GM18499 (cell line): ENCODE data around the gene TPT1.
"Not testable (repeated sequence)": the region's sequence is repeated elsewhere in the genome, so short reads cannot be mapped to it uniquely, and the experiment has no call there.

ENCODE experiments used
- ATAC-seq: cut with Tn5 transposase; IDR thresholded peaks from one replicate; pipeline ENCODE4 v1.9.1; 2021; ENCODE audit warnings: moderate number of reproducible peaks; ENCODE audit not compliant: insufficient read depth, unreplicated experiment

Gene TPT1

GRCh38 chr13:45341034-45341798, at the start of gene TPT1:
Gene TPT1 (minus strand): TSS chr13:45341183. CDS start chr13:45341069, 114 bp downstream.
- ATAC-seq, result peak; percentile 57

DNA sequence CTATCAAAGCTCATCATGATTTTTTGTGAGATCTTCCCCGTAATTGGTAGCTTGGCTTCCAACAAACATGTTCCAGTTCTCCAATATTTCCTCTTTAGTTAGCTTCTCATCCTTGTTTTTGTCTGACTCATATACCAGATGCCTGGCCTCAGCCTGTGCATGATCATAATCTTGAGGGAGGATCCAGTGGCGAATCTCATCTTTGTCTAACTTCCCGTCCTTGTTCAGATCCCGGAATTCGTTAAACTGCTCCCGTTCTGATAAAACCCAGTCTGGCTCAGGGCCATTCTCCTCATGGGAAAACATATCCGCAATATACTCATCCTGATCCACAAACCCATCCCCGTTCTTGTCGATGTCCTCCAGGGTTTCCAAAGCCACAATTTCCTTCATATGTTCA, 49.4 kb upstream of the TPT1 start:
- ATAC-seq, result not testable (repeated sequence)

GRCh38 chr13:45388664-45389063, 47.7 kb upstream of the TPT1 start:
- ATAC-seq, result no peak

DNA sequence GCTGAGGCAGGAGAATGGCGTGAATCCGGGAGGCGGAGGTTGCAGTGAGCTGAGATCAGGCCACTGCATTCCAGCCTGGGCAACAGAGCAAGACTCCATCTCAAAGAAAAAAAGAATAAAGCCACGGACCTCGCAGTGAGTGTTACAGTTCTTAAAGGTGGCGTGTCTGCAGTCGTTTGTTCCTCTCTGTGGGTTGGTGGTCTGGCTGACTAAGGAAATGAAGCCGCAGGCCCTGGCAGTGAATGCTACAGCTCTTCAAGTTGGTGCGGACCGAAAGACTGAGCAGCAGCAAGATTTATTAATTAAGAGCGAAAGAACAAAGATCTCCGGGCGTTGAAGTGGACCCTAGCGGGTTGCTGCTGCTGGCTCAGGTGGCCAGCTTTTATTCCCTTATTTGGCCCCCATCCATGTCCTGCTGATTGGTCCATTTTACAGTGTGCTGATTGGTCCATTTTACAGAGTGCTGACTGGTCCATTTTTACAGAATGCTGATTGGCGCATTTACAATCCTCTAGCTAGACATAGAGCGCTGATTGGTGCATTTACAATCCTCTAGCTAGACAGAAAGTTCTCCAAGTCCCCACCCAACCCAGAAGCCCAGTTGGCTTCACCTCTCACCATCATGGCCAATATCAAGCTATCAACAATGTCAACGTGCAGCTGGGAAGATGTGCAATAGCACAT, 46.1 kb upstream of the TPT1 start:
- ATAC-seq, result not testable (repeated sequence)

DNA sequence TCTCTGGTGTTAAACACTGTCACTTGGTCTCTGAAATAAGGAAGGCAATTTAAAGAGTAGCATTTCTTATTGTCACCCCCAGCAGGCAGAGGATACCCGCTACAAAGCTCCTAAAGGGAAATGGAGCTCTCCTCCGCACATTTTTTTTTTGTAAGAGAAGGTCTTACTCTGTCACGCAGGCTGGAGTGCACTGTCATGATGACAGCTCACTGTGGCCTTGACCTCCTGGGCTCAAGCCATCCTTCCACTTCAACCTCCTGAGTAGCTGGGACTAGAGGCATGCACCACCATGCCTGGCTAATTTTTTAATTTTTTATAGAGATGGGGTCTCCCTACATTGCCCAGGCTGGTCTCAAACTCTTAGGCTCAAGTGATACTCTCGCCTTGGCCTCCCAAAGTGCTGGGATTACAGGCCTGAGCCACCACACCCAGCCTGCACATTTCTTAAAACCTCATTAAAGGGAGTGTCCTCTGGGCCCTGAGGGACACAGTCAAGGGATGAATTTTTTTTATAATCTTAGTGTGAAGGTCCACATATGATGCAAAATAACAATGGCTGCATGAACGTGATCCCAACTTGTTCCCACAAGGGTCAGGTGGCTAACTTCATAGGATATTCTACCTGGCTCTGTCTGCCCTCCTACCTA, 45.0 kb upstream of the TPT1 start:
- no peak for ATAC-seq

DNA sequence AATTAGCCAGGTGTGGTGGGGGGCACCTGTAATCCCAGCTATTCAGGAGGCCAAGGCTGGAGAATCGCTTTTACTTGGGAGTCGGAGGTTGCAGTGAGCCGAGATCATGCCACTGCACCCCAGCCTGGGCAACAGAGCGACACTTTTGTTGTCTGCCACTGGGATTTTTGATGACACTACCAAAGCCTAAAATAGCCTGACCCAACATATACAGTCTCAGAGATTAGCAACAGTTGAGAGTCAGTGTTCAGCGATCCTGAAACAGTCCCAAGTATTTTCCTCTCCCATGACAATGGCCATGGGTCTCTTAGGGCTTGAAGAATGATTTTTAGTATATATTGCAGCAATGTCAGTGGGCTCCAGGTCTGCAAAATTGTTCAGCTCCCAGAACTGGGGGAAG, 44.3 kb upstream of the TPT1 start:
- no peak for ATAC-seq

DNA sequence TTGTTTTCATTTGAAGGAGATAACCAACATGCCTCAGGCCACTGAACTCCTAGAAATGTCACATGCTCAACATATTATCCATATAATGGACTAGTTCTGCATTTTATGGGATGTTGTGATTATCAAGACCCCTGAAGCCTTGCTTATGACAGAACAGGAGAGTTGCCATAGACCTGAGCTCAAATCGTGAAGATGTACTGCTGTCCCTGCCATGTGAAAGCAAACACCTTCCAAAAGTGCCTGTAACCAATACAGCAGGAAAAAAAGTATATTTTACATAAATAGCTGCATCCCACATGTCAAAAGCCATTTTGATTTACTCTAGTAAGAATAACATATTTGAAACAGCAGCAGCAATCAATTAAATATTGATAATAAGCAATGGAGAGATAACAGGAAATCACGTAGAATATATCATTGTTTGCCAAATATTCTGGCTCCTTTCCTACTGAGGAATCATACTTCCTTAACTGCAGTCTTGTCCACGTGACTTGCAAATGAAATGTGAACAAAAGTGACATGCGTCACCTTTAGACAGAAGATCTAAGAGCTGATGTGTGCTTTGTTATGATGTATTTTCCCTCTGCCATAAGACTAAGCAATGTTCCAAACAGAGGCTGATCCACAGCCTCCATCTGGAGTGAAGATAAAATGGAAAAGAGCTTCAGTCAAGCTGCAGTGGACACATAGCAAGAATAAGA, 43.6 kb upstream of the TPT1 start:
- no peak for ATAC-seq

DNA sequence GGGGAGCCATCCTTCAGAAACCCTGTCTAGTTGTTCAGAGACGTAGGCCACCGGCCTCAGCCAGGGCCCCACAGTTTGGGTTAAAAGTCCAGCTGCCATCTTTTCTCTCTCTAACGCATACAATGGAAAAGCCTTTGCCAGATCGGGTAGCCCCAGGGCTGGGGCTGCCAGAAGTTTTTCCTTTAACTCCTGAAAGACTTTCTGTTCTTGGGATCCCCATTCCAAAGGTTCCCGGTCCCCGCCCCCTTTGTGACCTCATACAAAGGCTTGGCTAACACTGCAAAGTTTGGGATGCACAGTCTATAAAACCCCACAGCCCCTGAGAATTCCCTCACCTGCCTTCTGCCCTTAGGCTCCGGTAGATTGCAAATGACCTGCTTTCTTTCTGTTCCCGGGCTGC, 41.8 kb upstream of the TPT1 start:
- not testable (repeated sequence) for ATAC-seq

DNA sequence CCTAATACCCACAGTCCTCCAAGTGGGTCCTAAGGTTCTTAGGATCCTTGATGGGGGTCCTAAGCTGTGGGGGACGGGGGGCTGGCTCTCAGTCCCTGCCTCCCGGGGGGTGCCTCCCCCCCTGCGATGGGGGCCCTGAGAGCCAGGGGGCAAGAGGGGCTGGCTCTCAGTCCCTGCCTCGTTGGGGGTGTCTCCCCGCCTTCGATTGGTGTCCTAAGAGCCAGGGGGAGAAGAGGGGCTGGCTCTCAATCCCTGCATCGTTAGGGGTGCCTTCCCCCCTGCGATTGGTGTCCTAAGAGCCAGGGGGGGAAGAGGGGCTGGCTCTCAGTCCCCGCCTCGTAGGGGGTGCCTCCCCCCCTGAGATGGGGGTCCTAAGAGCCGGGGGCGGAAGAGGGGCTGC, 40.2 kb upstream of the TPT1 start:
- no peak for ATAC-seq

- ATAC-seq, result not testable (repeated sequence)
Measured at GRCh38 chr13:45380708-45381107, 39.7 kb upstream of the TPT1 start.

DNA sequence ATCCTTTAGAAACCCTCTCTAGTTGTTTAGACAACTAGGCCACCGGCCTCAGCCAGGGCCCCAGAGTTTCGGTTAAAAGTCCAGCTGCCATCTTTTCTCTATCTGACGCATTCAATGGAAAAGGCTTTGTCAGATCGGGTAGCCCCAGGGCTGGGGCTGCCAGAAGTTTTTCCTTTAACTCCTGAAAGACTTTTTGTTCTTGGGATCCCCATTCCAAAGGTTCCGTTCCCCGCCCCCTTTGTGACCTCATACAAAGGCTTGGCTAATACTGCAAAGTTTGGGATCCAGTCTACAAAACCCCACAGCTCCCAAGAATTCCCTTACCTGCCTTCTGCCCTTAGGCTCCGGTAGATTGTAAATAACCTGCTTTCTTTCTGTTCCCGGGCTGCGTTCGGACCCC, 38.5 kb upstream of the TPT1 start:
- not testable (repeated sequence) for ATAC-seq

DNA sequence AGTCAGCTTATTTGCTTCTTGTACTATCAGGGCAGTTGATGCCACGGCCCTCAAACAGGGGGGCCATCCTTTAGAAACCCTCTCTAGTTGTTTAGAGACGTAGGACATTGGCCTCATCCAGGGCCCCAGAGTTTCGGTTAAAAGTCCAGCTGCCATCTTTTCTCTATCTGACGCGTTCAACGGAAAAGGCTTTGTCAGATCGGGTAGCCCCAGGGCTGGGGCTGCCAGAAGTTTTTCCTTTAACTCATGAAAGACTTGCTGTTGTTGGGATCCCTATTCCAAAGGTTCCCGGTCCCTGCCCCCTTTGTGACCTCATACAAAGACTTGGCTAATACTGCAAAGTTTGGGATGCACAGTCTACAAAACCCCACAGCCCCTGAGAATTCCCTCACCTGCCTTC, 37.8 kb upstream of the TPT1 start:
- not testable (repeated sequence) for ATAC-seq

- not testable (repeated sequence) for ATAC-seq
Measured at GRCh38 chr13:45377314-45377713, 36.3 kb upstream of the TPT1 start.

DNA sequence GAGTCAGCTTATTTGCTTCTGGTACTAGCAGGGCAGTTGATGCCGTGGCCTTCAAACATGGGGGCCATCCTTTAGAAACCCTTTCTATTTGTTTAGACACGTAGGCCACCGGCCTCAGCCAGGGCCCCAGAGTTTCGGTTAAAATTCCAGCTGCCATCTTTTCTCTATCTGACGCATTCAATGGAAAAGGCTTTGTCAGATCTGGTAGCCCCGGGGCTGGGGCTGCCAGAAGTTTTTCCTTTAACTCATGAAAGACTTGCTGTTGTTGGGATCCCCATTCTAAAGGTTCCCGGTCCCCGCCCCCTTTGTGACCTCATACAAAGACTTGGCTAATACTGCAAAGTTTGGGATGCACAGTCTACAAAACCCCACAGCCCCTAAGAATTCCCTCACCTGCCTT, 35.7 kb upstream of the TPT1 start:
- ATAC-seq, result not testable (repeated sequence)

DNA sequence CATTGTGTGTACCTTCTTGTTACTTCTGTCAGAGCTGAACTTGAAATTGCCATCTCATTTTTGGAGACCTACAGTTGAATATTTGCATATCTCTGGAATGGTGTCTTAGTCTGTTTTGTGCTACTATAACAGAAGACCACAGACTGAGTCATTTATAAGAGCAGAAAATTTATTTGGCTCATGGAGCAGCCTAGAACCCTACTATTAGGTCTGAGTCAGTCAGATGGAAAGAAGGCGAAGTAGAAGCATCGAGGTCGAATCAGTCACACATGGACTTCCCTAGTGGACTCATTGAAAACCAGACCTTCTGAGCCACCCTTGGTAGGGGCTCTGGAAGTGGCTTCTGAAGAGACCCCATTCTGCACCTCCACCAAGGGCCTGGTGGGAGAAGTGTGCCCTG, 33.9 kb upstream of the TPT1 start:
- no peak for ATAC-seq

GRCh38 chr13:45373162-45373547, 32.2 kb upstream of the TPT1 start:
- ATAC-seq, result no peak

GRCh38 chr13:45372189-45373161, 31.5 kb upstream of the TPT1 start:
- no peak for ATAC-seq

GRCh38 chr13:45370922-45371406, 30.0 kb upstream of the TPT1 start:
- ATAC-seq, result no peak

DNA sequence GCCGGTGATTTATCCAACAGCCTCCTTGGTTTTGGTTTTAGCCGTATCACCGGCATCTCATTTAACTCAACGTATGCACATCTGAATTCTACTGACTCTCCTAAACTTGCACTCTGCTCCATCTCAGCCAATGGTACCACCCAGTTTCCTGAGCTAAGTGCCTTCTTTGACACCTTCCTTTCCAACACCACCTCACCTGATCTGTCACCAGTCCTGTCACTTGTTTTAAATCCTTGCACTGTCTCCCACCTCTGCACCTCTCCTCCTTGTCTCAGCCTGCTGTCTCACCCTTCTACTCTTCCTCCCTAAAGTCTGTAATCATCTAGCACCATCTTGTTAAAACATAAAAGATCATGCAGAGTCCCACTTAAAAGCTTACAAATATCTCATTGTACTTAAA, 28.1 kb upstream of the TPT1 start:
- no peak for ATAC-seq
